Myocyte (in vitro differentiated cells): ENCODE measurements around the gene CARD8. TPM values are rescaled to one million over a fixed set of nuclear protein-coding genes. Genes with fewer than 3 reads are reported as not detected.

ENCODE experiments used
- DNase-seq: peaks from one replicate; pipeline ENCODE4 v3.0.0-alpha.2; 2012; ENCODE audit warnings: low read depth
- total RNA-seq: library from RNA; depleted of rRNA; stranded (reverse); fragments of >200 nt; gene quantifications from 2 replicates; pipeline ENCODE4 v1.2.3, GENCODE V29; 2014

The CARD8 gene
- total RNA-seq, 1 donor from 2014 or later = 23.0 TPM

GRCh38 chr19:48213959-48214358 lies 41.8 kb downstream of the CARD8 start:
- DNase-seq = no peak

- DNase-seq = no peak
Observed at GRCh38 chr19:48210005-48210404, 45.7 kb downstream of the CARD8 start.

GRCh38 chr19:48206397-48207093 lies 49.2 kb downstream of the CARD8 start:
- peak; percentile 15 for DNase-seq

GRCh38 chr19:48203794-48204628 lies 51.7 kb downstream of the CARD8 start:
- peak; percentile 96 for DNase-seq

- DNase-seq = no peak
Observed at GRCh38 chr19:48203222-48203793, 52.4 kb downstream of the CARD8 start.

GRCh38 chr19:48196933-48197665 lies 58.6 kb downstream of the CARD8 start:
- DNase-seq = no peak

- no peak for DNase-seq
Observed at GRCh38 chr19:48196321-48196763, 59.4 kb downstream of the CARD8 start.

GRCh38 chr19:48194844-48195830 lies 60.6 kb downstream of the CARD8 start:
- no peak for DNase-seq

GRCh38 chr19:48194041-48194843 lies 61.5 kb downstream of the CARD8 start:
- DNase-seq = no peak

- DNase-seq = no peak
Observed at GRCh38 chr19:48192750-48193149, 63.0 kb downstream of the CARD8 start.

- DNase-seq = no peak
Observed at GRCh38 chr19:48190885-48191284, 64.8 kb downstream of the CARD8 start.

- DNase-seq = no peak
Observed at GRCh38 chr19:48190288-48190884, 65.3 kb downstream of the CARD8 start.

GRCh38 chr19:48186541-48186991 lies 69.1 kb downstream of the CARD8 start:
- DNase-seq = no peak

- no peak for DNase-seq
Observed at GRCh38 chr19:48186015-48186414, 69.7 kb downstream of the CARD8 start.

GRCh38 chr19:48183356-48183755 lies 72.4 kb downstream of the CARD8 start:
- no peak for DNase-seq

- no peak for DNase-seq
Observed at GRCh38 chr19:48182434-48182833, 73.3 kb downstream of the CARD8 start.

- no peak for DNase-seq
Observed at GRCh38 chr19:48181505-48181904, 74.2 kb downstream of the CARD8 start.

- DNase-seq = no peak
Observed at GRCh38 chr19:48176226-48176625, 79.5 kb downstream of the CARD8 start.

- DNase-seq = no peak
Observed at GRCh38 chr19:48175578-48175977, 80.1 kb downstream of the CARD8 start.
